Stomach smooth muscle (tissue), 2 donors: ENCODE measurements around the gene DCST2.

Experiments used
- H3K27ac ChIP-seq: one replicate; pipeline ENCODE4 v1.7.0; 2013; ENCODE audit warnings: mild to moderate bottlenecking, low read length, inconsistent platforms
- H3K27me3 ChIP-seq, 2 donors: one replicate each; pipeline ENCODE4 v1.7.0; 2013; ENCODE audit warnings: low read length in 2 of 2; ENCODE audit not compliant: insufficient read depth in 2 of 2, control insufficient read depth in 1 of 2
- H3K36me3 ChIP-seq, 2 donors: one replicate each; pipeline ENCODE4 v1.7.0; 2013; ENCODE audit warnings: low read length in 2 of 2; ENCODE audit not compliant: control insufficient read depth in 2 of 2, insufficient read depth in 2 of 2
- H3K4me1 ChIP-seq: one replicate; pipeline ENCODE4 v1.7.0; 2013; ENCODE audit warnings: low read length; ENCODE audit not compliant: control insufficient read depth, insufficient read depth
- H3K4me3 ChIP-seq, 2 donors: one replicate each; pipeline ENCODE4 v1.7.0; 2013; ENCODE audit warnings: low read length in 2 of 2
- H3K9ac ChIP-seq, 2 donors: one replicate each; pipeline ENCODE4 v1.7.0; 2013; ENCODE audit warnings: low read length in 2 of 2, mild to moderate bottlenecking in 1 of 2
- H3K9me3 ChIP-seq, 2 donors: one replicate each; pipeline ENCODE4 v1.7.0; 2013; ENCODE audit warnings: low read length in 2 of 2; ENCODE audit not compliant: control insufficient read depth in 2 of 2
- donor health status: healthy.
- donor health status: Pancreatic carcinoma.

Gene DCST2

DNA sequence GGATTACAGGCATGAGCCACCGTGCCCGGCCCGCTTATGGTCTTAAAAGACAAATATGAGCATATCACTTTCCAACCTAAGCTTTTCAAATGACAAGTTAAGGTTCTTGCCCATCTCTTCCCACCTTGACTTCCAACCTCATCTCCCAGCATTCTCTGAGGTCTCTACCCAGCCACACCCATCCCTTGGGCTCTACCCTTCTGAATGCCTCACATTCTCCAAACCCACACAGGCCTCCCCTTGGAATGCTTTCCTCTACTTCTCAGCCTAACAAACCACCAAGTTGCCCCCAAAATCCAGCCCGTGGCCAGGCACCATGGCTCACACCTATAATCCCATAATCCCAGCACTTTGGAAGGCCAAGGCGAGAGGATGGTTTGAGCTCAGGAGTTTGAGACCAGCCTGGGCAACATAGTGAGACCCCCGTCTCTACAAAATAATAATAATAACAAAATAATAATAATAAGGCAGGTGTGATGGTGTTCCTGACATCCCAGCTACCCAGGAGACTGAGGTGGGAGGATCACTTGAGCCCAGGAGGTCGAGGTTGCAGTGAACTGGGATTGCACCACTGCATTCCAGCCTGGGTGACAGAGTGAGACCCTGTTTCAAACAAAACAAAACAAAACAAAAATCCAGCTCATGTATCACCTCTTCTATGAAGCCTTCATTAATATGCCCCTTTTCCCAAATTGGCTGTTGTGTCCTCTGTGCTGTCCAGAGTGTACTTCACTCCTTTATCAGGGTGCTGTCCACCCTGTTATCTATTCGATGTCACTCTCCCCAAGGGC, 11.2 kb downstream of the DCST2 start:
- H3K36me3 ChIP-seq, result no peaks in the 10 kb centered on the region
- no peaks in the 10 kb centered on the region for H3K9me3 ChIP-seq
- H3K9ac ChIP-seq, result no peak overlapping the region
- no peak overlapping the region for H3K27ac ChIP-seq
- H3K4me1 ChIP-seq, result peaks cover 7% of the 10 kb centered on the region
- H3K27me3 ChIP-seq, result no peaks in the 10 kb centered on the region
- no peak overlapping the region for H3K4me3 ChIP-seq

DNA sequence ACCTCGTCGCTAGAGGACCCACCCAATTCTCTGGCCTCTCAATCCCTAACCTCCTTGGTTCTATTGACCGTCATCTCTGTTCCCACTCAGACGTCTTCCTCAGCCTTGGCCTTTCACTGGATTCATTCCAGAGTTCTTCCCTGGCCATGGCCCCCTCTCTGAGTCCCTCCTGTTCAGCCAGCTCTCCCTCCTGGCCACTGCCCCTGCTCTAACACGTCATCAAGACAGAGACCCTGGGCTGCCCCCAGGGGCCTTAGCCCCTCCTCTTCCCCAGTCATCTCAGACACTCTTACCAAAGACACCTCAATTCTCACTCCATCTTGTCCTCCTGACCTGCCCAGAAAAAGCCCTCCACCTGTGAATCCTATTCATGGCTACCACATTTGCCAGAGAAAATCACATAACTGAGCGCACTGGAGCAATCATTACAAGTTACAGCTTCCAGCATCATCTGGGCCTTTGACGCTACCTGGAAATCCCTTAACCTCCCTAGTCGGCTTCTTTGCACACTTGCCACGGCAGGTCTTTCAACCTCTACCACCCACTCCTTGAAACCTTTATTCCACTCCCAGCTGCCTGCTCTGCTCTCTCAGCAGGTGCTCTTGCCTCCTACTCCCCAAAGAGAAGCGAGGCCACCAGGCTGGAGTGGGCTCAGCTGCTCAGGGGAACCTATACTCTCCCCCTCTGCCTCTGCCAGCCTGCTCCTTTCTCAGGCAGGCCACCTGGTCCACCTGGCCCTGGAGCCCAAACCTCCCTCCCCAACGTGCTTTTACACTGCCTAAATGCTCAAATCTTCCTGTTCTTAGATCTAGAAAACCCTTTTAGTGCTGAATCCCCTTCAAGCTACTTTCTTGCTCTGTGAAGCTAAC, 14.0 kb downstream of the DCST2 start:
- H3K9ac ChIP-seq, result no peak overlapping the region
- H3K27me3 ChIP-seq, result no peaks in the 10 kb centered on the region
- H3K27ac ChIP-seq, result no peak overlapping the region
- H3K4me3 ChIP-seq, result no peak overlapping the region
- no peaks in the 10 kb centered on the region for H3K9me3 ChIP-seq
- no peaks in the 10 kb centered on the region for H3K36me3 ChIP-seq
- H3K4me1 ChIP-seq, result peaks cover 14% of the 10 kb centered on the region

DNA sequence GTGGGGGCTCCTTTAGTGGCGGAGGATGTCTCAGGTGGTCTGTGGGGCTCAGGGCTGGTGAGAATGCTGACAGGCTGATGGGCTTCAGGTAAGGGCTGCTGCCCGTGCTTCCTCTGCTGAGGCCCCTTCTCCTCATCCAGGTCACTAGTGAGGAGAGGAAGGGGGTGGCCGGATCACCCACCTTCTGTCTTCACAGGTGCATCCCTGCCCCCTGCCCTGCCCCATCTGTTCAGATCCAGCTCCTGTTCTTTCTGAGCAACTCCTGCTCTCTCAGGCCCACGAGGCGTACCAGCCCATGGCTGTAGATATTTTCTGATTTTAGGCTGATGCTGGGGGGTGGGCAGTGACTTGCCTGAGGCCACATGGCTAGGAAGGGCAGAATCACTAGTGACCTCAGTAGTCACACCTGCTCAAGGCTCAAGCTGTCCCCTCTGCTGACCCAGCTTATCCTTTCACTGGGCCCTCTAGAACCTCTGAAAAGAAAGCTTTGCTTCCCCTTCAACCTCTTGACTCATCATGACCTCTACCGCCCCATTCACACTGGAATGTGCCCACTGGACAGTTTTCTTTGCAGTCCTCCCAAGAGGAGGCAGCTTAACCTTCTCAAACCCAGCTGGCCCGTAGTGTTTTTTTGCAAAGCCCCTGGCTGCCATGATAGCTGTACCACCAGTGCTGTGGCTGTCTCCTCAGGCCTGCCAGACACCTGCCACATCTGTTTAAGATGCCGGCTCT, 14.8 kb downstream of the DCST2 start:
- peaks cover 14% of the 10 kb centered on the region for H3K4me1 ChIP-seq
- no peak overlapping the region for H3K9ac ChIP-seq
- no peaks in the 10 kb centered on the region for H3K27me3 ChIP-seq
- no peak overlapping the region for H3K27ac ChIP-seq
- no peaks in the 10 kb centered on the region for H3K9me3 ChIP-seq
- H3K4me3 ChIP-seq, result no peak overlapping the region
- H3K36me3 ChIP-seq, result no peaks in the 10 kb centered on the region

DNA sequence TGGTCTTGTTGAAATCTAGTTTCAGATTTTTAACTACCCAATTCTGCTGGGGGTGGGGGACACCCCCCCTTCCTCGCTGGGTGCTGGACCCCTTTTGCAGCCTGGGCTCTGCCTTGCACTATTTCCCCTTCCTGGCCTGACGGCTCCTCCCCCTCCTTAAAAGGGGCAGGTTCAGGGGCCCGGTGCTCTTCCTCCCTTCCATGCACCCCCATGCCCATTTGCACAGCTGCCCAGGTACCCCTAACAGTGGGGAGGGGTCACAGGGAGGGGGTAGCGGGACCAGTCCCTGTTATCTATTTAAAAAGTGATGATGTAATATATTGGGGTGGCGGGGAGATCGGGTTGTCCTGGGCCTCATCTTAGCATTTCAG, 15.7 kb downstream of the DCST2 start:
- H3K27me3 ChIP-seq, result no peaks in the 10 kb centered on the region
- H3K9me3 ChIP-seq, result no peaks in the 10 kb centered on the region
- no peaks in the 10 kb centered on the region for H3K36me3 ChIP-seq
- H3K4me3 ChIP-seq, result peak overlapping the region; percentile 48 to 71
- H3K4me1 ChIP-seq, result peaks cover 15% of the 10 kb centered on the region
- H3K27ac ChIP-seq, result peak overlapping the region; percentile 88
- H3K9ac ChIP-seq, result peak overlapping the region; percentile 54 to 80

DNA sequence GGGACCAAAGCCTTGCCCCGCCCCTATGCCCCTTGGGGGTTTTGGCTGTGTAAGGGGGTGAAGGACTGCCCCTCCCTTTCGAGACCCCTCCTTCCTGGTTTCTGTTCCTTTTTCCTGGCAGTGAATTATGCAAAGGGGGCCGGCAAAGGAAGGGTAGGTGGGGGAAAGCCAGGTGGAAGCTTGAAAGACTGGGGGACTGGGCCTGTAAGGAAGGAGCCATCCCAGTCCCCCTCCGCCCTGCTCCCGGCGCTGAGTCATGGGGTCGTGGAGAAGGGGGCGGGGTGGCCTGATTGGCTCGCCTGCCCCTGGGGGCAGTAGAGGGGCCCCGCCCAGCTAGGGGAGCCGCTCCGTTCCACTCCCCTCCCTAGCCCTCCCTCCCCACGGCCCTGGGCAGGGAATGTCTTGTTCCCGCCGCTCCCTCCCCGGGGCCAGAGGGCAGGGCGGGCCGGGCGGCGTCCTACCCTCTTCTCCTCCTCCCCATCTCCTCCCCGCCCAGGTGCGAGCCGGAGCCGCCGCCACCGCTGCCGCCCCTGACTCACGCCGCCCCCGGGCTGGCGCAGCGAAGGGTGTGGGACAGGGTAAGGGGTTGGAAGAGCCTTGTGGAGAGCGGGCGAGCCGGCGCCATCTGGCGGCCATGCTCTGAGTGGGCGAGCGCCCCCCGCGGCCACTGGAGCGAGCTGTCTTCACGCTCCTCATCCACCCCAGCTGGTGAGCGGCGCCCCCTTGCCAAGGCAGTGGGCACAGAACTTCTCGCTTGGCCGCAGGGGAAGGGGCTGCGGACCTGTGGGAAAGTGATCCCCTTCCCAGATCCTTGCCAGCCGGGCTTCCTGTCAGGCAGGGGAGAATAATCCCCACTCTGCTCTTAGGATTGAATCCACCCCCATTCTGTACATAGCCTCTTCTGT, 16.3 kb downstream of the DCST2 start:
- Histone ChIP-seq H3K27me3 (no peaks in the 10 kb centered on the region), H3K36me3 (no peaks in the 10 kb centered on the region), H3K4me3 (peak overlapping the region; percentile 48 to 71), H3K27ac (peak overlapping the region; percentile 88), H3K9me3 (no peaks in the 10 kb centered on the region), H3K9ac (peak overlapping the region; percentile 76 to 80), H3K4me1 (peaks cover 21% of the 10 kb centered on the region)

DNA sequence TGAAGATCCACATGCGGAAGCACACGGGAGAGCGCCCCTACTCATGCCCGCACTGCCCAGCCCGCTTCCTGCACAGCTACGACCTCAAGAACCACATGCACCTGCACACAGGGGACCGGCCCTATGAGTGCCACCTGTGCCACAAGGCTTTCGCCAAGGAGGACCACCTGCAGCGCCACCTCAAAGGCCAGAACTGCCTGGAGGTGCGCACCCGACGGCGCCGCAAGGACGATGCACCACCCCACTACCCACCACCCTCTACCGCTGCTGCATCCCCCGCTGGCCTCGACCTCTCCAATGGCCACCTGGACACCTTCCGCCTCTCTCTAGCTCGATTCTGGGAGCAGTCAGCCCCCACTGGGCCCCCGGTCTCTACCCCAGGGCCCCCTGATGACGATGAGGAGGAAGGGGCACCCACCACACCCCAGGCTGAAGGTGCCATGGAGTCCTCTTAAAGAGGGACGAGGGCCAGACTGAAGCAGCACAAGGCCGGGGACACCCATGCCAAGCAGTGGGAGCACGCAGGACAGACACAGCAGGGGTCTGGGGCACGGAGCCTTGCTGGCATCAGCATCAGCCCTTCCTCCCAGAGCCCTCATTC, 17.2 kb downstream of the DCST2 start:
- Histone ChIP-seq H3K36me3 (no peaks in the 10 kb centered on the region), H3K4me1 (peaks cover 30% of the 10 kb centered on the region), H3K4me3 (no peak overlapping the region), H3K27me3 (no peaks in the 10 kb centered on the region), H3K27ac (peak overlapping the region; percentile 88), H3K9me3 (no peaks in the 10 kb centered on the region), H3K9ac (peak overlapping the region; percentile 76 to 80)

DNA sequence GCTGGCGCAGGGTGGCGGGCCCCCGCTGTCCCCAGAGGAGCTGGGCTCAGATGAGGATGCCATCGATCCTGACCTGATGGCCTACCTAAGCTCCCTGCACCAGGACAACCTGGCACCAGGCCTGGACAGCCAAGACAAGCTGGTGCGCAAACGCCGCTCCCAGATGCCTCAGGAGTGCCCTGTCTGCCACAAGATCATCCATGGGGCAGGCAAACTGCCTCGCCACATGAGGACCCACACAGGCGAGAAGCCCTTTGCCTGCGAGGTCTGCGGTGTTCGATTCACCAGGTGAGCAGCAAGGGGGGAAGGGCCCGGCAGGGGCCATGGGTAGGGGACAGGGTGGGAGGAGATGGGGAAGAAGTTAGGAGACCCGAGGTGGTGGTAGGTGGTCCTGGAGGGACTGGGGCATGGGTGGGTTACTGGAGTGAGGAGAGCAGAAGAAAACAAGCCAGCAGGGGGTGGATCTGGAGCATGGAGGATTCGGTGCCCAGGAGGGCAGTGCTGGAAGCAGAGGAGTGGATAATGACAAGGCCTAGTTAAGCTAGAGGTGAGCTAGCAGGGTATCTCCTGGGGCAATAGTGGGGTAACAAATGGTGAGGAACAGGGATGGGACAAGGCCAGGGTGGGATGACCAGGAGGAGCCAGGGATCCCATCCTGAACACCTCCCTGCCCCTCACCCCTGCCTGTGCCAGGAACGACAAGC, 17.9 kb downstream of the DCST2 start:
- H3K9me3 ChIP-seq, result no peaks in the 10 kb centered on the region
- peaks cover 33% of the 10 kb centered on the region for H3K4me1 ChIP-seq
- H3K9ac ChIP-seq, result no peak overlapping the region
- no peak overlapping the region for H3K4me3 ChIP-seq
- H3K27ac ChIP-seq, result no peak overlapping the region
- no peaks in the 10 kb centered on the region for H3K36me3 ChIP-seq
- H3K27me3 ChIP-seq, result no peaks in the 10 kb centered on the region

DNA sequence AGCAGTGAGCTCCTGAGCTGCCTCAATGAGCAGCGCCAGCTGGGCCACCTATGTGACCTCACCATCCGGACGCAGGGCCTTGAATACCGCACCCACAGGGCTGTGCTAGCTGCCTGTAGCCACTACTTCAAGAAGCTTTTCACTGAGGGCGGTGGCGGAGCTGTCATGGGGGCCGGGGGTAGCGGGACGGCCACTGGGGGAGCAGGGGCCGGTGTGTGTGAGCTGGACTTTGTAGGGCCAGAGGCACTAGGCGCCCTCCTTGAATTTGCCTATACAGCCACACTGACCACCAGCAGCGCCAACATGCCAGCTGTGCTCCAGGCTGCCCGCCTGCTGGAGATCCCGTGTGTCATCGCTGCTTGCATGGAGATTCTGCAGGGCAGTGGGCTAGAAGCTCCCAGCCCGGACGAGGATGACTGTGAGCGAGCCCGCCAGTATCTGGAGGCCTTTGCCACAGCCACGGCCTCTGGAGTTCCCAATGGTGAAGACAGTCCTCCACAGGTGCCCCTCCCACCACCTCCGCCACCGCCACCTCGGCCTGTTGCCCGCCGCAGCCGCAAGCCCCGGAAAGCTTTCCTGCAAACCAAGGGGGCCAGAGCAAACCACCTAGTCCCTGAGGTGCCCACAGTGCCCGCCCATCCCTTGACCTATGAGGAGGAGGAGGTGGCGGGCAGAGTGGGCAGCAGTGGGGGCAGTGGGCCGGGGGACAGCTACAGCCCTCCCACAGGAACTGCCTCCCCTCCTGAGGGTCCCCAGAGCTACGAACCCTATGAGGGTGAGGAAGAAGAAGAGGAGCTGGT, 18.7 kb downstream of the DCST2 start:
- Histone ChIP-seq H3K9ac (no peak overlapping the region), H3K4me1 (peaks cover 37% of the 10 kb centered on the region), H3K27ac (no peak overlapping the region), H3K36me3 (no peaks in the 10 kb centered on the region), H3K27me3 (no peaks in the 10 kb centered on the region), H3K4me3 (no peak overlapping the region), H3K9me3 (no peaks in the 10 kb centered on the region)

DNA sequence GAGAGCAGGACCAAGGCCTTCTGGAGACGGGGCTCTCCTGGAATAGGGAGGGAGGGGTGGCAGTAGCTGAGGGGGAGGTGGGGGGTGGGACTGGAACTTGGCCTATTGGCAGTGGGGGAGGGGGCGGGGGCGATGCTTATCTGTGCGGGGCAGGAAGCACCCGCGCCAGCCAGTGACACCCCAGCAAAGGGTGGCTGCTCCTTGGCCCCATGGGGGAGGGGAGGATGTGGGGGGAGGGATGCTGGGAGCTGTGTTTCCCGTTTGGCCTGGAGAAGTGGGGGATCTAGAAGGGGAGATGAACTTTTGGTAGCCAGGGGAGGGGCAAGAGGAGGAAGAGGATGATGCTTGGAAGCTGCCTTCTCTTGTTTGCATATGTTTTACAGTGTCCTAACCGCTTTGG, 19.9 kb downstream of the DCST2 start:
- Histone ChIP-seq H3K9me3 (no peaks in the 10 kb centered on the region), H3K9ac (no peak overlapping the region), H3K4me3 (no peak overlapping the region), H3K4me1 (peaks cover 37% of the 10 kb centered on the region), H3K27ac (peak overlapping the region; percentile 18), H3K36me3 (no peaks in the 10 kb centered on the region), H3K27me3 (no peaks in the 10 kb centered on the region)
